Measurements from ENCODE around the gene MYLK. TPM values are rescaled to one million over a fixed set of nuclear protein-coding genes. Genes with fewer than 3 reads are reported as not detected.

The MYLK gene
- total RNA-seq, 1 donor from 2014 or later, result 50.5 TPM

DNA sequence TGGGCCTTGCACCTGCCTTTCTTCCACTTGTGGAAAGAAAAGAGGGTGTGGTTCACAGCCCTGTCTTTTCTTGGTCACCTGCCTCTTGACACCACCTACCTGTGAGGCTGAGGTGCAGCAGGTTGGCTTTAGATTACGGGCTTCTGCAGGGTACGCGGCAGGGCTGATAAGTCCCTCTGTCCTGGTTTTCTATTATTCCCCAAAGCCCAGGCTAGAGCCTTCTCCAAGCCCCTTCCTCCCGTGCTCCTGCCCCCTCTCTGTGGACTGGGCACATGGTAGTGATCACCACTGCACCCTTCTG, 254.4 kb downstream of the MYLK start:
- Histone ChIP-seq H3K4me2 (ENCODE audit: low read length) (no peak overlapping the region), H3K27ac (ENCODE audit: low read depth, low read length) (no peak overlapping the region), H2AFZ (ENCODE audit: low read depth, low read length) (no peak overlapping the region), H3K9me3 (ENCODE audit: insufficient read depth, low read depth, low read length) (no peaks in the 10 kb centered on the region), H3K4me3 (ENCODE audit: insufficient read depth, low read depth, low read length) (no peak overlapping the region), H4K20me1 (ENCODE audit: insufficient read depth, low read length) (no peaks in the 10 kb centered on the region), H3K9ac (ENCODE audit: low read length) (no peak overlapping the region), H3K4me1 (ENCODE audit: insufficient read depth, low read length) (peaks cover 6% of the 10 kb centered on the region), H3K27me3 (ENCODE audit: insufficient read depth, low read length) (no peaks in the 10 kb centered on the region), H3K36me3 (ENCODE audit: insufficient read depth, low read length) (peaks cover 37% of the 10 kb centered on the region), H3K79me2 (ENCODE audit: insufficient read depth, low read length) (no peaks in the 10 kb centered on the region)
- TF ChIP-seq, protein P1, sequence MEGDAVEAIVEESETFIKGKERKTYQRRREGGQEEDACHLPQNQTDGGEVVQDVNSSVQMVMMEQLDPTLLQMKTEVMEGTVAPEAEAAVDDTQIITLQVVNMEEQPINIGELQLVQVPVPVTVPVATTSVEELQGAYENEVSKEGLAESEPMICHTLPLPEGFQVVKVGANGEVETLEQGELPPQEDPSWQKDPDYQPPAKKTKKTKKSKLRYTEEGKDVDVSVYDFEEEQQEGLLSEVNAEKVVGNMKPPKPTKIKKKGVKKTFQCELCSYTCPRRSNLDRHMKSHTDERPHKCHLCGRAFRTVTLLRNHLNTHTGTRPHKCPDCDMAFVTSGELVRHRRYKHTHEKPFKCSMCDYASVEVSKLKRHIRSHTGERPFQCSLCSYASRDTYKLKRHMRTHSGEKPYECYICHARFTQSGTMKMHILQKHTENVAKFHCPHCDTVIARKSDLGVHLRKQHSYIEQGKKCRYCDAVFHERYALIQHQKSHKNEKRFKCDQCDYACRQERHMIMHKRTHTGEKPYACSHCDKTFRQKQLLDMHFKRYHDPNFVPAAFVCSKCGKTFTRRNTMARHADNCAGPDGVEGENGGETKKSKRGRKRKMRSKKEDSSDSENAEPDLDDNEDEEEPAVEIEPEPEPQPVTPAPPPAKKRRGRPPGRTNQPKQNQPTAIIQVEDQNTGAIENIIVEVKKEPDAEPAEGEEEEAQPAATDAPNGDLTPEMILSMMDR (IDR thresholded peaks at IDR 0.05; ENCODE audit: insufficient read depth, low read depth, low read length), result no peak
- no peak for TF ChIP-seq EZH2 (IDR thresholded peaks at IDR 0.05; ENCODE audit: insufficient read depth, low read length)
- no peak overlapping the region for H3K27ac Mint-ChIP-seq (ENCODE audit: unreplicated experiment)
- peaks cover 3% of the 10 kb centered on the region for H3K9me3 Mint-ChIP-seq (ENCODE audit: unreplicated experiment)
- FAIRE-seq, result no peak
- peaks cover 12% of the 10 kb centered on the region for H3K4me1 Mint-ChIP-seq (ENCODE audit: low read depth, unreplicated experiment)
- H3K36me3 Mint-ChIP-seq (ENCODE audit: low read depth, unreplicated experiment), result peaks cover 62% of the 10 kb centered on the region
- DNase-seq (ENCODE audit: low read depth), result no peak
- no peak overlapping the region for H3K4me3 Mint-ChIP-seq (ENCODE audit: unreplicated experiment)
- H3K27me3 Mint-ChIP-seq (ENCODE audit: low read depth, unreplicated experiment), result no peaks in the 10 kb centered on the region

DNA sequence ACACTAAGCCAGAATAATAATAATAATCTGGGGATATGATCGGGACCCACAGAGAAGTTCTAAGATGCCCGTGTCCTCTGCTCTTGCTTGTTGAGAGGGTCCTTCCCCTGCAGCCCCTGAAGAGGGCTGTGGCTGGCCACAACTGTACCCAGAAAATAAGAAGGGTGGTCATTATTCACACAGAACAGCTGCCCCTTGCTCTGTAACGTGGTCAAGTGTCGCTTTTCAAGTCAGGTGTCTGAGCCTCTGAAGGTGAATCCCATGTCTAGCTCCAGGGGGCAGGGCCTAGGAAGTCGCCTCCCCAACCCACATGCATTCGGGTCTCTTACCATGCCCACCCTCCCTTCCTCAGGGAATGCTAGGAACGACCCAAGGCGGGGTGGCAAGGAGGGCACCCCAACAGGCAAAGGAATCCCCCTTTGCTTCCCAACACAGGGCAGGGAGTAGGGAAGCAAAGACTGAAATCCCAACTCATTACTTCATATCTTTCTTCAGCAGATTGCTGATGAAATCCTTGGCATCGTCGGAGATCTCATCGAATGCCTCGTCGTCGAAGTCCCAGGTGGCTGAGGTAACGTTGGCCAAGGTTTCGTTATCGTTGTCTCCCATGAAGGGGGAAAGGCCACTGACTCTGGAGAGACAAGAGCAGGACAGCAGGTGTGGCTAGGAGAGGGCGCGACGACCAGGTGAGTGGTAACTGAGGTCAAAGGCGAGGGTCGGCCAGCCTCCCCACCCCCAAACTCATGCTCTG, 255.0 kb downstream of the MYLK start:
- no peaks in the 10 kb centered on the region for H3K79me2 ChIP-seq (ENCODE audit: insufficient read depth, low read length)
- Mint-ChIP-seq H3K27ac (ENCODE audit: unreplicated experiment) (no peak overlapping the region), H3K27me3 (ENCODE audit: low read depth, unreplicated experiment) (no peaks in the 10 kb centered on the region), H3K9me3 (ENCODE audit: unreplicated experiment) (peaks cover 3% of the 10 kb centered on the region), H3K36me3 (ENCODE audit: low read depth, unreplicated experiment) (peaks cover 62% of the 10 kb centered on the region), H3K4me1 (ENCODE audit: low read depth, unreplicated experiment) (peaks cover 7% of the 10 kb centered on the region), H3K4me3 (ENCODE audit: unreplicated experiment) (no peak overlapping the region)
- H3K9ac ChIP-seq (ENCODE audit: low read length), result no peak overlapping the region
- H3K9me3 ChIP-seq (ENCODE audit: insufficient read depth, low read depth, low read length), result no peaks in the 10 kb centered on the region
- peaks cover 42% of the 10 kb centered on the region for H3K36me3 ChIP-seq (ENCODE audit: insufficient read depth, low read length)
- no peak overlapping the region for H3K4me3 ChIP-seq (ENCODE audit: insufficient read depth, low read depth, low read length)
- no peak for FAIRE-seq
- H3K27ac ChIP-seq (ENCODE audit: low read depth, low read length), result no peak overlapping the region
- no peak overlapping the region for H2AFZ ChIP-seq (ENCODE audit: low read depth, low read length)
- peaks cover 4% of the 10 kb centered on the region for H3K4me1 ChIP-seq (ENCODE audit: insufficient read depth, low read length)
- no peaks in the 10 kb centered on the region for H4K20me1 ChIP-seq (ENCODE audit: insufficient read depth, low read length)
- DNase-seq (ENCODE audit: low read depth), result no peak
- TF ChIP-seq, protein P1 (IDR thresholded peaks at IDR 0.05; ENCODE audit: insufficient read depth, low read depth, low read length), result no peak
- TF ChIP-seq EZH2 (IDR thresholded peaks at IDR 0.05; ENCODE audit: insufficient read depth, low read length), result no peak
- H3K4me2 ChIP-seq (ENCODE audit: low read length), result no peak overlapping the region
- H3K27me3 ChIP-seq (ENCODE audit: insufficient read depth, low read length), result no peaks in the 10 kb centered on the region

Measured in astrocyte (in vitro differentiated cells and primary cell).